NOMO-1 (cell line): ENCODE measurements around the gene PAX6.
"Not testable (repeated sequence)": the region's sequence is repeated elsewhere in the genome, so short reads cannot be mapped to it uniquely, and the experiment has no call there.

Source experiments
- DNase-seq, 2 experiments: peaks; one replicate each; lab custom pipeline; 2025; ENCODE audit not compliant: unreplicated experiment in 2 of 2; lab: John Stamatoyannopoulos, UW

Gene PAX6

DNA sequence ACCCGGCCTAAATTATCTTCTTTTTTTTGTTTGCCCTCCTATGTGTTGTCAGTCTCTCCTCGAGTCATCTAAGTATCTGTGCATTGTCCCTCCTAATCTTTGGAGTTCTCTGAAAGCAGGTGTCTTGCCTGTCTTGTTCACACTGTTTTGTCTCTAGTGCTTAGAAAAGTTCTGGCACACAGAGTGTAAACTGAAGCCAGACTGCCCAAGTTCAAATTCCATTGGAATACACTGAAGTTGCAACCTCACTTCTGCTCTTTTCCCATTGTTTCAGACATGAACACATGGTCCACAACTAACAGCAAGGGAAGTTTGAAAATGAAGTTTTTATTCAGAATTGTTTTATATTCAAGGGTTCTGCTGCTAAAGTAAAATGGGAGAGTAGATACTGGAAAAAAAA is 38.7 kb downstream of the PAX6 start:
- no peak for DNase-seq

DNA sequence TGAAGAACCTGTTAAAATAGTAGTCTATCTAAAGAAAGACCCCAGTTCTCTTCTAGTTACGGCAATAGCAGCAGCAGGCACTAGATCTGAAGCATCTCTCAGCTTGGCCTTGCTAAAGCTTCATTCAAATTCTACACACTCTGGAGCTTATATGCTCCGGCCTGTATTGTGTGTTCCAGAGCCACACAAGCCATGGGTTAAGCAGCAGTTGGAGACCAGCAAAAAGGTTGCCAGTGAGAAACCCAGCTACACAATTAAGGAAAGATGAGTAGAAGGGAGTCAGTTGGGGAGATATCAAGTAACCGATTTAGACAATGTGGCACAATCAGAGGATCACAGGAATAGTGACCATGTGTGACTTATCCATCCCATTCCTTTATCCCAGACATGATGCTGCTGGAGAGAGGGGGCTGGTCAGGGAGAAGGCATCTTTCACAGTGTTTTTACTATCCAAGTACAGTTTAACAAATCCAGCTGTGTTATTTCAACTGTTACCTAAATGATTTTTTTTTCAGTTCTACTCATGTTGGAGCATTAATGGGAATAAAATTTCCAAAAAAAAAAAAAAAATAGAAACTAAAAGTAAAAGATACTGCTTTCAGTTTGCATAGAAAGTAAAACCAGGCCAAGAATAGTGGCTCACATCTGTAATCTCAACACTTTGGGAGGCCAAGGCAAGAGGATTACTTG is 41.0 kb downstream of the PAX6 start:
- no peak for DNase-seq

- DNase-seq: no peak
Observed at GRCh38 chr11:31768749-31769640, 42.1 kb downstream of the PAX6 start.

- no peak for DNase-seq
Observed at GRCh38 chr11:31767685-31768084, 43.4 kb downstream of the PAX6 start.

DNA sequence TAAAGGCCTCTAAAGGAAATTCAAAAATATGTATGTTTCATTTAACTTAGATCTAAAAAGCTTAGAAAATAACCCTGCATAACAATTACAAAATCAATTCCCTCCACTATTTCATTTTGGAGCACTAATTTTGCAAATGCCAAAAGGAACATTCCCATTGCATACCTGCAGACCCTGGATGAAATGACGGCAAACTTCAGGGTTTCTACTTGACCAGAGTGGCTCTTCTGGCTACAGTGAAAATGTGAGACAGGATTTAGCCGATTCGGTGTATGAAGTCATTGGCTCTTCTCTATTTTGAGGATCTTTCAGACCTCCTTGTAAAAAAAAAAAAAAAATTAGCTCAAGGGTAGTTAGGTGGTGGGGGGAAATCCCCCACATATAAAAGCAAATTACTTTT is 44.1 kb downstream of the PAX6 start:
- no peak for DNase-seq

DNA sequence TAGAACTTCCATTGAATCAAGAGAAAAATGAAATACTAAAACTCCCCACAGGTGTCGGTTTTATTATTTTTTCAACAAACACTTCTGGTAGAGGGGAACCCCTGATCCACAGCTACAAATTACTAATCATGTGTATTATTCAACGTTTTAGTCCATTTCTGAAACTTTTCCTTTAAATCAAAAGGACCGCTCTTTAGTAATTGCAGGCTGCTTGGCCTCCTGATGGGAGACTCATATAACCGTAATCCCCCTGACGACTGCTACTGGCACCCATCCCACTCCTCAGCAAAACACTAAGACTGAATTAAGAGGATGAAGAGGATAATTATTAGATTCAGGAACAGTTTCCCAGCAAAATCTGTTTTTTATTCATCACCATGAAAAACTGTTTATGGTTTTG is 46.4 kb downstream of the PAX6 start:
- DNase-seq: no peak

- no peak for DNase-seq
Observed at GRCh38 chr11:31764261-31764660, 46.9 kb downstream of the PAX6 start.

GRCh38 chr11:31763296-31763695 is 47.8 kb downstream of the PAX6 start:
- DNase-seq: no peak

DNA sequence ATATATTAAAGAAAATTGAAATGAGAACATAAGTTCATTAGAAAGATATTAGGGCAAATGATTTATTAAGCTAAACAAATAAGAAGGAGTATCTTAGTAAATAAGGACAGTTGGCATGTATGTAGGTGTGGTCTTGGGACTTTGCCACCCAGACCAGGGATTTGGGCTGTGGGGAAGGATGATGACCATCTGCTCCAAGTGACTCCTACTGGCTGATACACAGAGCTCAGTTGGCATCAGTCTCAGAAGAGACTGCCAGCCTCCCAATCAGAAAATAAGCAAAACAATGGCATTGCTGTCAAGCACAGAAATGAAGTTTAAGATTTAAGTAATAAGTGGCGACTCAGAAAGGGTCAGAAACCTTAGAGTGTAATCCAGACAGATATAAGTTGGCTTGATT is 49.5 kb downstream of the PAX6 start:
- no peak for DNase-seq

DNA sequence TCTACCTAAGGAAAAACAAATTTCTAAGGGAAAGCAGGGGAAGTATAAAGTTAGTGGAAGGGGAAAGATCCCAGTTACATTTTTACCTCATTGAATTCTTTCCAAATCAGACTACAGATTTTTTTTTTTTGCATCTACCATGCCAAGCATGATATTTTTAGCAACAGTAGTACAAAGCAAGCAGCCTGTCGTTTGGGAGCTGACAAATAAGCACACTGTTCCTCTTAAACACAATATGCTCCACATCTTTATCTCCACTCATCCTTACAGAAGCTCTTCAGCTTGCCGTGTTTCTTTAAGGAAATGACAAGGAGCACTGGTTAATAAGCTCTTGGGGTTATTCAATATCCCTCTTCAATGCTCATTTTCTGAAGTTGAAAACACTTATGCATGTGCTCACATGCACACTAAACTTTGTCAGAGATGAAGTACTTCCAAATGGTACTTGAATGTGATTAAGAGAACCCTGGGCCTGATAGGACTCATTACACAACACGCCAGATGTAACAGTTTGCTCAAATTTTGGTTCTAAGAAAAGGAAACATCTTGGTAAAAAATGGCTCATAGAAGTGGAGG is 53.8 kb downstream of the PAX6 start:
- DNase-seq: no peak

DNA sequence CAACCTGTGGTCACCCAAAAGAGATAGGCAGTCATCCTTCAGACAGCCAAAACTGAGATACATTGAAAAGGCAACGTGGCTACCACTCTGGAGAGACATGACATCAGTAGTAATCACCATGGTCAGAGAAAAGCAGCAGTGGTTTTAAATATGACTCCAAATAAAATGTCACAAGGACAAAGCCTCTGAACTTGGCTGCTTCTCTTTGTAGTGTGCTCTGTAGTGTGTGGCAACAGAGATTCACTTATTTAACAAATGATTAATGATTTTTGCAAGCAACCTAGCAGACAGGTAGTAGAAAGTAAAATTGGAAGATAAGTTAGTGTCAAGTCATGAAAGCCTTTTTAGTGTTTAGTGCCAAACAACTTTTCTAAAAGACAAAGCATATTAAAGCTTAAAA is 63.5 kb downstream of the PAX6 start:
- no peak for DNase-seq

- not testable (repeated sequence) for DNase-seq
Observed at GRCh38 chr11:31740731-31741368, 70.3 kb downstream of the PAX6 start.

GRCh38 chr11:31740131-31740530 is 71.0 kb downstream of the PAX6 start:
- DNase-seq: no peak
